Spleen (tissue), 11 donors: ENCODE data around the gene ZNF414. TPM values are rescaled to one million over a fixed set of nuclear protein-coding genes. Genes with fewer than 3 reads are reported as not detected.

Source experiments
- DNase-seq: peaks from one replicate; pipeline ENCODE4 v3.0.0-alpha.2; 2020
- H3K27ac ChIP-seq, 8 donors: fragments of 200-600 bp; sonication (generic) in 7 of 8; 1 replicate in 4 of 8; 2 replicates in 4 of 8; pipeline versions ENCODE4 v1.5.0 to v1.8.0; 2016 to 2021; ENCODE audit warnings: inconsistent platforms in 4 of 8, mild to moderate bottlenecking in 4 of 8, moderate library complexity in 1 of 8
- H3K27me3 ChIP-seq, 7 donors: fragments of 200-600 bp; sonication (generic) in 6 of 7; replicated peaks in 1 of 7; 1 replicate in 4 of 7; 2 replicates in 3 of 7; pipeline versions ENCODE4 v1.5.0 to v1.8.0; 2016 to 2021; ENCODE audit warnings: inconsistent platforms in 3 of 7, mild to moderate bottlenecking in 1 of 7
- H3K36me3 ChIP-seq, 6 donors: fragments of 200-600 bp; sonication (generic) in 5 of 6; 1 replicate in 4 of 6; 2 replicates in 2 of 6; pipeline versions ENCODE4 v1.5.0 to v1.8.0; 2016 to 2021; ENCODE audit warnings: inconsistent platforms in 2 of 6
- H3K4me1 ChIP-seq, 6 donors: fragments of 200-600 bp; sonication (generic) in 5 of 6; 1 replicate in 3 of 6; 2 replicates in 3 of 6; pipeline versions ENCODE4 v1.5.0 to v1.8.0; 2016 to 2021; ENCODE audit warnings: inconsistent platforms in 3 of 6
- H3K4me3 ChIP-seq, 8 donors: fragments of 200-600 bp; sonication (generic) in 7 of 8; 1 replicate in 4 of 8; 2 replicates in 4 of 8; pipeline versions ENCODE4 v1.5.0 to v1.8.0; 2016 to 2021; ENCODE audit warnings: inconsistent platforms in 4 of 8, mild to moderate bottlenecking in 4 of 8, moderate library complexity in 2 of 8
- H3K9me3 ChIP-seq, 8 donors: fragments of 200-600 bp; sonication (generic) in 7 of 8; 1 replicate in 4 of 8; 2 replicates in 4 of 8; pipeline versions ENCODE4 v1.5.0 to v1.8.0; 2016 to 2021; ENCODE audit warnings: inconsistent platforms in 4 of 8
- POLR2A ChIP-seq, 3 donors: fragments of 450-650 bp; IDR thresholded peaks; one replicate each; pipeline ENCODE4 v1.5.1; 2017; ENCODE audit warnings: antibody characterized with exemption in 3 of 3, mild to moderate bottlenecking in 1 of 3
- POLR2AphosphoS5 ChIP-seq, 3 donors: sonication (generic); formaldehyde crosslinking; IDR thresholded peaks; one replicate each; pipeline ENCODE4 v1.5.1; 2017; ENCODE audit warnings: antibody characterized with exemption in 3 of 3
- WGBS, 5 donors: extraction: QIAGEN DNeasy Blood & Tissue Kit in 3 of 5; methylation state at CpG; one replicate each; pipeline versions ENCODE4 v1.1.5 to v1.1.7; 2013 to 2018; 5-methylcytosine and 5-hydroxymethylcytosine counted together
- intact Hi-C: fragments of 100-400 bp; cut with DNase I; formaldehyde crosslinking; loops from one replicate; pipeline ENCODE4 v1.15.0; 2023; ENCODE audit warnings: low total_unique reads
- polyA plus RNA-seq, 3 donors: library from polyadenylated mRNA; stranded (reverse); fragments of 200-250 nt; gene quantifications; one replicate each; pipeline ENCODE4 v1.2.1, GENCODE V29; 2013
- total RNA-seq, 7 donors: library from RNA; depleted of rRNA in 3 of 7; stranded (reverse); fragments of >200 nt in 3 of 7; fragmentation: NEBNext Ultra II Directional in 4 of 7; extraction: Animal tissue kit (Norgen Biotek cat#: 25700) in 4 of 7; gene quantifications; one replicate each; pipeline versions ENCODE4 v1.1.0 to v1.2.1, GENCODE V29; 2016 to 2021
- TF ChIP-seq, protein P1 (sequence below), 11 experiments: fragments of 200-600 bp in 7 of 11; fragments of 450-650 bp in 4 of 11; sonication (generic) in 4 of 11; IDR thresholded peaks in 8 of 11; conservative IDR thresholded peaks in 3 of 11; 1 replicate in 7 of 11; 2 replicates in 4 of 11; pipeline versions ENCODE4 v1.4.0 to v1.8.0; 2016 to 2021; ENCODE audit warnings: antibody characterized with exemption in 11 of 11, inconsistent platforms in 4 of 11, mild to moderate bottlenecking in 1 of 11
- donor health status: healthy with polysubstance abuse.
- donor health status: DM: no; HTN: no; CAD: no; lungs with moderate emphysema.
- donor health status: DM: no; HTN: no; CAD: no.
- donor health status: Bipolar disorder and iron deficiency.
- donor health status: healthy.
- donor health status: DM: no; HTN: no; CAD: no.
- donor health status: DM: yes; HTN: yes; CAD: no.

The ZNF414 gene
- total and polyA plus RNA-seq, 10 donors, result 12.0 to 31.7 (median 23.8) TPM

DNA sequence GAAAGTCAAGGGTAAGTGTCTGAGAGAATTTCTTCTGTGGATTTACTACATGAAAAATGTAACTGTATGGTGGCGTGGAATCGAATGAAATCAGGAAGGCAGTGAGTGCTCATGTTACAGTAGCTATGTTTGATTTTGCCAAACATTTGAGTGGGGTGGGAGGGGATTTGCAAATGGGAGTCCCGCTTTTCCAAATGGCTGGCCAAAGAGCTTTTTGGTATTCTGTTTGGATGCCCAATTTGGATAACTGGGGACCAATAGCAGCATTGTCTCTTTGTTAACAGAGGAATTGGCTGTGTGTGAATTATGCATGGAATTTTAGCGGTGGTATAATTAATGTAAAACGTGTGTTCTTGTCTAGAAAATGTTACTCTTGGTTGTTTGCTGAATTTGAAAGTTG is 51.4 kb downstream of the ZNF414 start:
- TF ChIP-seq, protein P1, sequence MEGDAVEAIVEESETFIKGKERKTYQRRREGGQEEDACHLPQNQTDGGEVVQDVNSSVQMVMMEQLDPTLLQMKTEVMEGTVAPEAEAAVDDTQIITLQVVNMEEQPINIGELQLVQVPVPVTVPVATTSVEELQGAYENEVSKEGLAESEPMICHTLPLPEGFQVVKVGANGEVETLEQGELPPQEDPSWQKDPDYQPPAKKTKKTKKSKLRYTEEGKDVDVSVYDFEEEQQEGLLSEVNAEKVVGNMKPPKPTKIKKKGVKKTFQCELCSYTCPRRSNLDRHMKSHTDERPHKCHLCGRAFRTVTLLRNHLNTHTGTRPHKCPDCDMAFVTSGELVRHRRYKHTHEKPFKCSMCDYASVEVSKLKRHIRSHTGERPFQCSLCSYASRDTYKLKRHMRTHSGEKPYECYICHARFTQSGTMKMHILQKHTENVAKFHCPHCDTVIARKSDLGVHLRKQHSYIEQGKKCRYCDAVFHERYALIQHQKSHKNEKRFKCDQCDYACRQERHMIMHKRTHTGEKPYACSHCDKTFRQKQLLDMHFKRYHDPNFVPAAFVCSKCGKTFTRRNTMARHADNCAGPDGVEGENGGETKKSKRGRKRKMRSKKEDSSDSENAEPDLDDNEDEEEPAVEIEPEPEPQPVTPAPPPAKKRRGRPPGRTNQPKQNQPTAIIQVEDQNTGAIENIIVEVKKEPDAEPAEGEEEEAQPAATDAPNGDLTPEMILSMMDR (IDR thresholded peaks at IDR 0.05 in 8 of 11, conservative IDR thresholded peaks at IDR 0.05 in 3 of 11), result no peak
- TF ChIP-seq POLR2AphosphoS5 (IDR thresholded peaks at IDR 0.05), result no peak
- no peak for TF ChIP-seq POLR2A (IDR thresholded peaks at IDR 0.05)
- H3K27ac ChIP-seq, result no peak overlapping the region

DNA sequence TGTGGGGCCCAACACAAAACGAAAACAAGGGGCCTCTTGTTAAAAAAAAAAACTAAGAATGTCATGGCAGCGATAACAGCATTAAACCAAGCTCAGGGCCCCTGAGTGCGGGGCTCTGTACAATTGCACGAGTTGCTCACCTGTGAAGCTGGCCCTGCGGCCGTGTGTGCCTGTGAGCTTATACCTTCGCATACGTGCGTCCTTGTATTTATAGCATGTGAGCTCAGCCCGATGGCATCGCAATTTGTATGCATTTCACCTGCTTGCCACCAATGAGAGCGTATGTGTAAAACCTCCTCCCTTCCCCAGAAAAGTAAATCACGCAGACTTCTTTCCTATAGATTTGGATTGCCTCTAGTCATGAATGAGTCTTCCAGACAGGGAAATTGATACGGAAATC is 52.1 kb downstream of the ZNF414 start:
- no peak for DNase-seq
- 88 to 94% (median 92%) methylated on average over 14 of the region's 14 CpGs for WGBS, 5 donors
- Histone ChIP-seq H3K4me1 (peaks cover 29 to 73% (median 53%) of the 10 kb centered on the region in 6 donors), H3K4me3 (no peak overlapping the region), H3K36me3 (peaks cover 0 to 97% (median 53%) of the 10 kb centered on the region in 6 donors), H3K9me3 (no peaks in the 10 kb centered on the region), H3K27ac (no peak overlapping the region), H3K27me3 (no peaks in the 10 kb centered on the region)
- TF ChIP-seq, protein P1 (IDR thresholded peaks at IDR 0.05 in 8 of 11, conservative IDR thresholded peaks at IDR 0.05 in 3 of 11), result no peak
- TF ChIP-seq POLR2AphosphoS5 (IDR thresholded peaks at IDR 0.05) (peak in 2 of 3 donors; percentile 7 to 27), POLR2A (IDR thresholded peaks at IDR 0.05) (no peak)
- intact Hi-C loops, result no loop called here

More for the DNA sequence above, 51.4 kb downstream of the ZNF414 start:
- Histone ChIP-seq H3K4me1 (peaks cover 29 to 67% (median 50%) of the 10 kb centered on the region in 6 donors), H3K9me3 (no peaks in the 10 kb centered on the region), H3K36me3 (peaks cover 0 to 97% (median 54%) of the 10 kb centered on the region in 6 donors), H3K4me3 (no peak overlapping the region), H3K27me3 (no peaks in the 10 kb centered on the region)
- no peak for DNase-seq
- WGBS, 5 donors, result 84 to 92% (median 85%) methylated on average over 5 of the region's 5 CpGs
- intact Hi-C loops, result no loop called here

DNA sequence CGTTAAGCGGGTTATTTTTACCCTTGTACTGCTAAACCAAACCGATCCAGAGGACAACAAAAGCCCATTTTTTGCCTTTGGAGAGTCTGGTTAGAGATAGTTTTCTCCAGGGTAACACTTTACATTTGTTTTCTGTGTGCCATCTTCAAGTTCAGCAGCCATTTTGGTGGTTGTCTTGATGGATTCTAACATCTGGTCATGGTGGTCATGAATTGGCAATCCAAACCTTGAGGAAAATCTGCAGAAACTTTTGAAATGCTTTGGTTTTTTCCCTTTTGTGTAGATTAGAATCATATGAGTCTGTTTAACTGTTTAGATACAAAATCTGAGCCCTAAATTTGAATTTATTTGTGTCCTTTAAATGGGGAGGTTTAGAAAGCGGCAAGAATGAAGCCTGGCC is 52.6 kb downstream of the ZNF414 start:
- intact Hi-C loops, result no loop called here
- Histone ChIP-seq H3K9me3 (no peaks in the 10 kb centered on the region), H3K36me3 (peaks cover 0 to 97% (median 53%) of the 10 kb centered on the region in 6 donors), H3K4me3 (no peak overlapping the region), H3K27ac (no peak overlapping the region), H3K4me1 (peaks cover 29 to 79% (median 56%) of the 10 kb centered on the region in 6 donors), H3K27me3 (no peaks in the 10 kb centered on the region)
- TF ChIP-seq, protein P1 (IDR thresholded peaks at IDR 0.05 in 8 of 11, conservative IDR thresholded peaks at IDR 0.05 in 3 of 11), result no peak
- TF ChIP-seq POLR2A (IDR thresholded peaks at IDR 0.05) (no peak), POLR2AphosphoS5 (IDR thresholded peaks at IDR 0.05) (no peak)
- WGBS, 5 donors, result 88 to 94% (median 93%) methylated on average over 3 to 4 of the region's 4 CpGs
- no peak for DNase-seq

DNA sequence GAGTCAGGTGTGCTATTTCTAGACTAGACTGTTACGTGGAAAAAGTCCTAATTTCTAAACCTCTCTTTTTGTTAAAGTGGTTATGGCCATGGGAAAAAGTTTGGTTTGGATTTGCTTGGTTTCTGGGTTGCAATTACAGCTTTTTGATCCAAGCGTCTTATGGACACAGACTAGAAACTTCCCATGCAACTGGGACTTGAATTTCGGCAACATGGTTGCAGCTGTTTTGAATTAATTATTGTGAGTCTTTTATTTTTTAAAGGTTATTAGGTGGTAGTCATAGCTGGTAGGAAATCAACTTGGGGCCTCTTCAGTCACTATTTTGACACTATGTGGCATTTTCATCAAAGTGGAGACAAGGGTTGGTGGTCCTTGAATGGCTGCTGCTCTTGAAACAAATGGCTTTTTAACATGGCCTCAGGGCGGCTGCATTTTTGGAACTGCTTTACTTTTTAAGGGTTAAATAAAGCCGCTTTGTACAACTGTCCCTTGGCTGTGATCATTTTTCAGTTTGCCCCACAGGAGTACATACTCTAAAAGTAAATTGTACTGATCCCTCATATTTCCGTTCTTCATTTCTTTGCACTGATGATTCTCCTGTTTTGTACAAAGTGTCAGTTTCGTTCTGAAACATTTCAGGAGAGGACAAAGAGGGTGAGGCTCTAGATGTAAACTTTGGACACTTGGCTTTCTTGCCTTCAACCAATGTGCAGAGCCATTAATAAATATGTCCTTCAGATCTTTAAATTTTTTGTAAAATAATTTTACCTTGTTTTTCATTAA is 53.3 kb downstream of the ZNF414 start:
- WGBS, 5 donors, result 67 to 79% (median 76%) methylated on average over 7 of the region's 7 CpGs
- TF ChIP-seq POLR2A (IDR thresholded peaks at IDR 0.05), result no peak
- H3K27ac ChIP-seq, result peak overlapping the region in 2 of 8 donors; percentile 29 to 37
- no peaks in the 10 kb centered on the region for H3K9me3 ChIP-seq
- no peaks in the 10 kb centered on the region for H3K27me3 ChIP-seq
- intact Hi-C loops, result no loop called here
- no peak for DNase-seq
- H3K4me3 ChIP-seq, result no peak overlapping the region
- H3K4me1 ChIP-seq, result peaks cover 29 to 85% (median 58%) of the 10 kb centered on the region in 6 donors
- peaks cover 0 to 97% (median 52%) of the 10 kb centered on the region in 6 donors for H3K36me3 ChIP-seq

Other genes starting within 250 kb of the ZNF414 start
- gene CD320, start 205.8 kb downstream of the ZNF414 start, total RNA-seq, result 100 to 1,000 TPM in 1 of 7 donors, 10 to 100 TPM in 6; 35.8 to 131 (median 73.3) TPM
- 10 to 100 TPM; 26.6 to 34.3 (median 28.1) TPM for gene CD320, start 205.8 kb downstream of the ZNF414 start, polyA plus RNA-seq
- gene NDUFA7, start 192.8 kb downstream of the ZNF414 start, total RNA-seq, result 10 to 100 TPM; 14.6 to 43.2 (median 28.0) TPM
- 100 to 1,000 TPM in 1 of 3 donors, 10 to 100 TPM in 2; 95.1 to 131 (median 99.6) TPM for gene NDUFA7, start 192.8 kb downstream of the ZNF414 start, polyA plus RNA-seq
- gene RPS28, start 192.7 kb downstream of the ZNF414 start, total RNA-seq, result 1,000 to 10,000 TPM in 4 of 7 donors, 100 to 1,000 TPM in 3; 356 to 1,972 (median 1,411) TPM
- gene RPS28, start 192.7 kb downstream of the ZNF414 start, polyA plus RNA-seq, result 1,000 to 10,000 TPM; 1,207 to 2,442 (median 2,131) TPM
- gene KANK3, start 170.9 kb downstream of the ZNF414 start, total RNA-seq, result 10 to 100 TPM; 42.2 to 84.6 (median 54.6) TPM
- gene KANK3, start 170.9 kb downstream of the ZNF414 start, polyA plus RNA-seq, result 10 to 100 TPM; 14.0 to 66.7 (median 50.3) TPM
- 10 to 100 TPM in 4 of 7 donors, 1 to 10 TPM in 3; 1.8 to 28.3 (median 11.8) TPM for gene ANGPTL4, start 150.0 kb downstream of the ZNF414 start, total RNA-seq
- gene ANGPTL4, start 150.0 kb downstream of the ZNF414 start, polyA plus RNA-seq, result 1 to 10 TPM; 7.4 to 8.5 (median 7.8) TPM
- 100 to 1,000 TPM in 4 of 7 donors, 10 to 100 TPM in 3; 60.2 to 114 (median 100) TPM for gene RAB11B, start 123.8 kb downstream of the ZNF414 start, total RNA-seq
- gene RAB11B, start 123.8 kb downstream of the ZNF414 start, polyA plus RNA-seq, result 100 to 1,000 TPM in 1 of 3 donors, 10 to 100 TPM in 2; 42.0 to 101 (median 42.5) TPM
- gene MARCHF2, start 100.9 kb downstream of the ZNF414 start, total RNA-seq, result 100 to 1,000 TPM in 3 of 7 donors, 10 to 100 TPM in 4; 52.1 to 212 (median 81.1) TPM
- 10 to 100 TPM; 33.4 to 42.8 (median 36.2) TPM for gene MARCHF2, start 100.9 kb downstream of the ZNF414 start, polyA plus RNA-seq
- 100 to 1,000 TPM; 105 to 229 (median 147) TPM for gene HNRNPM, start 69.2 kb downstream of the ZNF414 start, total RNA-seq
- 100 to 1,000 TPM in 1 of 3 donors, 10 to 100 TPM in 2; 77.1 to 153 (median 79.9) TPM for gene HNRNPM, start 69.2 kb downstream of the ZNF414 start, polyA plus RNA-seq
- gene PRAM1, start 11.5 kb downstream of the ZNF414 start, total RNA-seq, result 10 to 100 TPM in 6 of 7 donors, 1 to 10 TPM in 1; 7.1 to 36.5 (median 15.1) TPM
- gene PRAM1, start 11.5 kb downstream of the ZNF414 start, polyA plus RNA-seq, result 10 to 100 TPM in 2 of 3 donors, 1 to 10 TPM in 1; 2.4 to 23.0 (median 22.0) TPM
- gene MYO1F, start 63.3 kb upstream of the ZNF414 start, total RNA-seq, result 100 to 1,000 TPM; 167 to 423 (median 234) TPM
- 10 to 100 TPM; 22.1 to 88.8 (median 55.0) TPM for gene MYO1F, start 63.3 kb upstream of the ZNF414 start, polyA plus RNA-seq
- 10 to 100 TPM in 6 of 7 donors, 1 to 10 TPM in 1; 9.2 to 33.8 (median 20.2) TPM for gene ADAMTS10, start 96.5 kb upstream of the ZNF414 start, total RNA-seq
- gene ADAMTS10, start 96.5 kb upstream of the ZNF414 start, polyA plus RNA-seq, result 10 to 100 TPM in 2 of 3 donors, 1 to 10 TPM in 1; 7.8 to 22.4 (median 10.5) TPM
- not detected for gene NFILZ, start 116.5 kb upstream of the ZNF414 start, total RNA-seq
- gene NFILZ, start 116.5 kb upstream of the ZNF414 start, polyA plus RNA-seq, result not detected
- gene ACTL9, start 184.6 kb upstream of the ZNF414 start, total RNA-seq, result not detected
- gene ACTL9, start 184.6 kb upstream of the ZNF414 start, polyA plus RNA-seq, result not detected
- gene OR2Z1, start 207.5 kb upstream of the ZNF414 start, total RNA-seq, result not detected
- gene OR2Z1, start 207.5 kb upstream of the ZNF414 start, polyA plus RNA-seq, result not detected